Osteoblast (primary cell): ENCODE results near the gene DIP2A. TPM values are rescaled to one million over a fixed set of nuclear protein-coding genes. Genes with fewer than 3 reads are reported as not detected.
A peak's percentile ranks its signal among the peaks of the same experiment; 100 is the strongest.

ENCODE experiments used
- DNase-seq: peaks from one replicate; pipeline ENCODE4 v3.0.0; 2011; ENCODE audit warnings: low spot score, mixed read lengths; ENCODE audit not compliant: insufficient read length; ENCODE audit errors: missing footprints
- H2AFZ ChIP-seq: 2 replicates; pipeline ENCODE4 v1.6.0; 2011; ENCODE audit warnings: mild to moderate bottlenecking, low read length
- H3K27ac ChIP-seq: 2 replicates; pipeline ENCODE4 v1.5.1; 2011; ENCODE audit warnings: mild to moderate bottlenecking, low read depth, low read length, moderate library complexity
- H3K27me3 ChIP-seq: 2 replicates; pipeline ENCODE4 v1.6.0; 2012; ENCODE audit warnings: mild to moderate bottlenecking, control low read depth, inconsistent platforms, low read length, moderate library complexity; ENCODE audit not compliant: insufficient read depth
- H3K36me3 ChIP-seq: 2 replicates; pipeline ENCODE4 v1.5.1; 2011; ENCODE audit warnings: mild to moderate bottlenecking, low read length, control low read depth, moderate library complexity; ENCODE audit not compliant: insufficient read depth
- H3K4me1 ChIP-seq: 2 replicates; pipeline ENCODE4 v1.5.1; 2011; ENCODE audit warnings: mild to moderate bottlenecking, low read length, control low read depth, moderate library complexity; ENCODE audit not compliant: insufficient read depth
- H3K4me2 ChIP-seq: 2 replicates; pipeline ENCODE4 v1.6.0; 2011; ENCODE audit warnings: mild to moderate bottlenecking, low read length; ENCODE audit not compliant: insufficient read depth
- H3K4me3 ChIP-seq: fragments of 200-600 bp; sonication (generic); 3 replicates; pipeline ENCODE4 v1.5.1; 2012; ENCODE audit warnings: mild to moderate bottlenecking, low read length, inconsistent platforms; ENCODE audit not compliant: insufficient read depth
- H3K79me2 ChIP-seq: 2 replicates; pipeline ENCODE4 v1.6.0; 2012; ENCODE audit warnings: mild to moderate bottlenecking, low read length, control low read depth, inconsistent platforms; ENCODE audit not compliant: insufficient read depth
- H3K9me3 ChIP-seq: 2 replicates; pipeline ENCODE4 v1.5.1; 2011; ENCODE audit warnings: low read depth, low read length, control low read depth
- H4K20me1 ChIP-seq: 2 replicates; pipeline ENCODE4 v1.6.0; 2012; ENCODE audit warnings: mild to moderate bottlenecking, low read length, control low read depth; ENCODE audit not compliant: insufficient read depth
- CTCF ChIP-seq: IDR thresholded peaks from 2 replicates; pipeline ENCODE4 v1.5.1; 2011; ENCODE audit warnings: mild to moderate bottlenecking, low read depth, low read length, moderate library complexity; ENCODE audit errors: extremely low read depth
- total RNA-seq: library from RNA; depleted of rRNA; stranded (reverse); fragments of >200 nt; gene quantifications from 2 replicates; pipeline ENCODE4 v1.2.3, GENCODE V29; 2012

The DIP2A gene
- total RNA-seq, 1 donor = 22.8 TPM

- no peaks in the 10 kb centered on the region for H3K4me1 ChIP-seq
- H3K9me3 ChIP-seq = no peaks in the 10 kb centered on the region
- no peak overlapping the region for H3K4me3 ChIP-seq
- H3K36me3 ChIP-seq = peaks cover 70% of the 10 kb centered on the region
- no peak overlapping the region for H2AFZ ChIP-seq
- no peaks in the 10 kb centered on the region for H4K20me1 ChIP-seq
- H3K27ac ChIP-seq = no peak overlapping the region
- H3K27me3 ChIP-seq = no peaks in the 10 kb centered on the region
- peak; percentile 80 for DNase-seq
- no peak overlapping the region for H3K4me2 ChIP-seq
- no peak for TF ChIP-seq CTCF
- no peaks in the 10 kb centered on the region for H3K79me2 ChIP-seq
These were observed 102.1 kb downstream of the DIP2A start for GRCh38 chr21:46560568-46561444.

GRCh38 chr21:46561445-46562090, 102.9 kb downstream of the DIP2A start:
- Histone ChIP-seq H4K20me1 (no peaks in the 10 kb centered on the region), H3K9me3 (no peaks in the 10 kb centered on the region), H3K27me3 (no peaks in the 10 kb centered on the region), H2AFZ (no peak overlapping the region), H3K4me2 (no peak overlapping the region), H3K4me1 (no peaks in the 10 kb centered on the region), H3K36me3 (peaks cover 72% of the 10 kb centered on the region), H3K27ac (no peak overlapping the region), H3K4me3 (no peak overlapping the region), H3K79me2 (no peaks in the 10 kb centered on the region)
- no peak for TF ChIP-seq CTCF
- peak; percentile 73 for DNase-seq

GRCh38 chr21:46562472-46562871, 103.8 kb downstream of the DIP2A start:
- H2AFZ ChIP-seq = no peak overlapping the region
- H3K27me3 ChIP-seq = no peaks in the 10 kb centered on the region
- H3K4me2 ChIP-seq = no peak overlapping the region
- H3K27ac ChIP-seq = no peak overlapping the region
- H3K4me3 ChIP-seq = no peak overlapping the region
- peaks cover 74% of the 10 kb centered on the region for H3K36me3 ChIP-seq
- no peaks in the 10 kb centered on the region for H4K20me1 ChIP-seq
- no peak for TF ChIP-seq CTCF
- peak; percentile 50 for DNase-seq
- H3K79me2 ChIP-seq = no peaks in the 10 kb centered on the region
- no peaks in the 10 kb centered on the region for H3K4me1 ChIP-seq
- no peaks in the 10 kb centered on the region for H3K9me3 ChIP-seq

GRCh38 chr21:46562964-46563607, 104.4 kb downstream of the DIP2A start:
- no peak overlapping the region for H3K4me3 ChIP-seq
- H4K20me1 ChIP-seq = no peaks in the 10 kb centered on the region
- H3K27me3 ChIP-seq = no peaks in the 10 kb centered on the region
- H2AFZ ChIP-seq = no peak overlapping the region
- no peaks in the 10 kb centered on the region for H3K79me2 ChIP-seq
- no peaks in the 10 kb centered on the region for H3K9me3 ChIP-seq
- H3K4me1 ChIP-seq = no peaks in the 10 kb centered on the region
- no peak overlapping the region for H3K4me2 ChIP-seq
- H3K27ac ChIP-seq = no peak overlapping the region
- DNase-seq = peak; percentile 79
- H3K36me3 ChIP-seq = peaks cover 80% of the 10 kb centered on the region
- TF ChIP-seq CTCF = no peak
